Measurements from ENCODE around the gene NUCB2. TPM values are rescaled to one million over a fixed set of nuclear protein-coding genes. Genes with fewer than 3 reads are reported as not detected.
"Not testable (repeated sequence)": the region's sequence is repeated elsewhere in the genome, so short reads cannot be mapped to it uniquely, and the experiment has no call there.

NUCB2 gene
- polyA plus RNA-seq (ENCODE audit: insufficient read length in 12 of 12), result 10 to 100 TPM in 11 of 12 donors, not detected in 1; 45.6 to 96.8 (median 62.2) TPM
- long read RNA-seq, donor 1, transcript NUCB2-208 (14 exons, 2,274 nt), result major isoform, 6 of 53 reads
- long read RNA-seq, donor 1, partial matches to known transcripts, result 46 of 53 reads
- long read RNA-seq, donor 1, other reads (novel, unspliced or antisense), result 0 of 53 reads
- long read RNA-seq, donor 2, partial matches to known transcripts, result 28 of 32 reads
- long read RNA-seq, donor 2, other reads (novel, unspliced or antisense), result 0 of 32 reads
- long read RNA-seq, donor 3, partial matches to known transcripts, result 13 of 15 reads
- long read RNA-seq, donor 3, other reads (novel, unspliced or antisense), result 0 of 15 reads
- long read RNA-seq, donor 4, partial matches to known transcripts, result 8 of 8 reads
- long read RNA-seq, donor 4, other reads (novel, unspliced or antisense), result 0 of 8 reads
- long read RNA-seq, donor 5, result 0 reads
- long read RNA-seq, donor 6, partial matches to known transcripts, result 23 of 25 reads
- long read RNA-seq, donor 6, other reads (novel, unspliced or antisense), result 0 of 25 reads
- long read RNA-seq, donor 7, partial matches to known transcripts, result 11 of 12 reads
- long read RNA-seq, donor 7, other reads (novel, unspliced or antisense), result 0 of 12 reads
- long read RNA-seq, donor 8, partial matches to known transcripts, result 28 of 34 reads
- long read RNA-seq, donor 8, other reads (novel, unspliced or antisense), result 0 of 34 reads
- long read RNA-seq, donor 9, transcript NUCB2-208 (14 exons, 2,274 nt), result major isoform, 7 of 33 reads
- long read RNA-seq, donor 9, partial matches to known transcripts, result 26 of 33 reads
- long read RNA-seq, donor 9, other reads (novel, unspliced or antisense), result 0 of 33 reads
- long read RNA-seq, donor 10, partial matches to known transcripts, result 36 of 40 reads
- long read RNA-seq, donor 10, other reads (novel, unspliced or antisense), result 0 of 40 reads
- long read RNA-seq, donor 11, transcript NUCB2-208 (14 exons, 2,274 nt), result major isoform, 7 of 48 reads
- long read RNA-seq, donor 11, partial matches to known transcripts, result 40 of 48 reads
- long read RNA-seq, donor 11, other reads (novel, unspliced or antisense), result 0 of 48 reads

DNA sequence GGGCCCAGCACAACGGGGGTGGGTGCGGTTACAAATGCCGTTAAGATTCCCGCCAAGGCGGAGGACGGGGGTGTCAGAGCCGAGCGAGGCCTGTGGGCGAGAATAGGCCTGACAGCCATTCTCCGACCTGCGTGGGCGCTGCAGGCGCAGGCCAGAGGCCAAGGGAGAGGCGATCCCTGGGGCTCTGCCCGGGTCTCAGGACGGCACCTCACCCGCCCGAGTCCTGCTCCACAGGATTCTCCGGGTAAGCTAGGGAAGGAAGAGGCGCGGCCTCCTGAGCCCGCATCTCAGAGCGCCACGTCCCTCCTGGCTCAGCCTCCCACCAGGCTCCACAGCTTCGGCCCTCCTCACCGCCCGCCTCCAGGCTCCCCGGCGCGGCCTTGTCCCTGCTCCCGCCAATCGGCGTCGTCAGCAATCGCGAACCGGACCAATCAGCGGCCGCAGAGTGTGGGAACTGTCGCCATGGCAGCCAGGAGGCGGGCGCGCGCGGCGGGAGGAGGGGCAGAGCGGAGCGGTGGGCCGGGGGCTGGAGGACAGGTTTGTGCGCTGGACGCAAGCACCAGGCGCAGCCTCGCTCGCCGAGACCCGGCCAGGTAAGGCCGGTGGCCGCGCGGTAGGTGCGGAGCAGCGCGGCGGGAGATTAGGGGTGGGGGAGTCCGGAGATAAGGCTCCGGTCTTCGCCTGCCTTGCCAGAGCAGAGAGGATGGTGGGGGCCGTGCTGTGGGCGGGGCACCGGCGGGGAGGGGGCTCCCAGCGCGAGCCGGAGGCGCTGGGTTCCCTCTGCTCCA lies at the start of gene NUCB2:
Gene NUCB2 (plus strand): TSS at position 504 of the 788 bp plus-strand sequence. CDS start 18,585 bp downstream, outside the sequence.
- peak; percentile 97 for DNase-seq

DNA sequence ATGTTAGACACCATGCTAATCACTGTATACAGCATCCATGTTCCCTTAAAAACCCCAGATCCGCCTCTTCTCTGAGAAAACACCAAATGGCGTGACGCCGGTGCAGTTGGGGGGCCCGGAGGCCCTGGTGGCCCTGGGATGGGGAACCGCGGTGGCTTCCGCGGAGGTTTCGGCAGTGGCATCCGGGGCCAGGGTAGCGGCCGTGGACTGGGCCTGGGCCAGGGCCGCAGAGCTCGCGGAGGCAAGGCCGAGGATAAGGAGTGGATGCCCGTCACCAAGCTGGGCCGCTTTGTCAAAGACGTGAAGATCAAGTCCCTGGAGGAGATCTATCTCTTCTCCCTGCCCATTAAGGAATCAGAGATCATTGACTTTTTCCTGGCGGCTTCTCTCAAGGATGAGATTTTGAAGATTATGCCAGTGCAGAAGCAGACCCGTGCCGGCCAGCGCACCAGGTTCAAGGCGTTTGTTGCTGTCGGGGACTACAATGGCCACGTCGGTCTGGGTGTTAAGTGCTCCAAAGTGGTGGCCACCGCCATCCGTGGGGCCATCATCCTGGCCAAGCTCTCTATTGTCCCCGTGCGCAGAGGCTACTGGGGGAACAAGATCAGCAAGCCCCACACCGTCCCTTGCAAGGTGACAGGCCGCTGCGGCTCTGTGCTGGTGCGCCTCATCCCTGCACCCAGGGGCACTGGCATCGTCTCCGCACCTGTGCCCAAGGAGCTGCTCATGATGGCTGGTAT lies 48.2 kb upstream of the NUCB2 start:
- DNase-seq, result not testable (repeated sequence)

DNA sequence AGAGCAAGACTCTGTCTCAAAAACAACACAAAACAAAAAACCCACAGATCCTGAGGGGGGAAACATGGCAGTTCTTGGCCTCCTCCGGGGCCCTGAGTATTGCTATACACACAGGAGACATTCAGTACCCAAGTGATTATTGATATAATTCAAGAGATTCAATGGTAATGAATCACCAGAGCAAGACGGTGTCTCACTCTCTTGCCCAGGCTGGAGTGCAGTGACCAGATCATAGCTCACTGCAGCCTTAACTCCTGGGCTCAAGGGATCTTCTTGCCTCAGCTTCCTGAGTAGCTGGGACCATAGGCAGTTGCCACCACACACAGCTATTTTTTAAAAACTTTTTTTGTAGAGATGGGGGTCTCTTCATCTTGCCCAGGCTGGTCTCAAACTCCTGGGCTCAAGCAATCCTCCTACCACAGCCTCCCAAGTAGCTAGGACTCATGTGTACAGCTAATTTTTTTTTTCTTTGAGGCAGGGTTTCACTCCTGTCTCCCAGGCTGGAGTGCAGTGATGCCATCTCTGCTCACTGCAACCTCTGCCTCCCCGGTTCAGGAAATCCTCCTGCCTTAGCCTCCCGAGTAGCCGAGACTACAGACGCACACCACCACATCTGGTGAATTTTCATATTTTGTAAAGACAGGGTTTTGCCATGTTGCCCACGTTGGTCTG lies 46.9 kb upstream of the NUCB2 start:
- DNase-seq, result no peak

DNA sequence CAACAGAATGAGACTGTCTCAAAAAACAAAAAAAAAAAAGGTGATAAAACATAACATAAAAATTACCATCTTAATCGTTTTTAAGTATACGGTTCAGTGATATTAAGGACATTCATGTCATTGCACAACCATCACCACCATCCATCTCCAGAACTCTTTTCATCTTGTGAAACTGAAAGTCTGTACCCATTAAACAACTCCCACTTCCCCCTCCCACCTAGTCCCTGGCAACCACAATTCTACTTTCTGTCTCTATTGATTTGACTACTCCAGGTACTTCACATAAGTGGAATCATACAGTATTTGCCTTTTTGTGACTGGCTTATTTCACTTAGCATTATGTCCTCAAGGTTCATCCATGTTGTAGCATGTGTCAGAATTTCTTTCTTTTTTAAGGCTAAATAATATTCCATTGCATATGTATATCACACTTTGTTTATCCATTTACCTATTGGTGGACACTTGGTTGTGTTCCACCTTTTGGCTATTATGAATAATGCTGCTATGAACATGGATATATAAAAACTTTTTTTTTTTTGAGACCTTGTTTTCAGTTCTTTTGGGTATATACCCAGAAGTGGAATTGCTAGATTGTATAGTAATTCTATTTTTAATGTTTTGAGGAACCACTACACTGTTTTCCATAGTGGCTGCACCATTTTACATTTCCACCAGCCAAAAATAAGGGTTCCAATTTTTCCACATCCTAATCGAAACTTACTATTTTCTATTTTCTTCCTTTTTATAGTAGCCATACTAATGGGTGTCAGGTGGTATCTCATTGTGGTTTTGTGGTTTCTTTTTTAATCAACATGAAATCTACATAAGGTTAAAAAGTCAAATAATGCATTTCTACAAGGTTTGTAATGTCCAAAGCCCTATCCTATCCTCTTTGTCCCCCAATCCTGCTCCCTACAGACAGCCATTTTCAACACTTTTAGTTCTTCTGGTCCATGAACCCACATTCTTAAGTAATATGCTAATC lies 45.4 kb upstream of the NUCB2 start:
- DNase-seq, result no peak

DNA sequence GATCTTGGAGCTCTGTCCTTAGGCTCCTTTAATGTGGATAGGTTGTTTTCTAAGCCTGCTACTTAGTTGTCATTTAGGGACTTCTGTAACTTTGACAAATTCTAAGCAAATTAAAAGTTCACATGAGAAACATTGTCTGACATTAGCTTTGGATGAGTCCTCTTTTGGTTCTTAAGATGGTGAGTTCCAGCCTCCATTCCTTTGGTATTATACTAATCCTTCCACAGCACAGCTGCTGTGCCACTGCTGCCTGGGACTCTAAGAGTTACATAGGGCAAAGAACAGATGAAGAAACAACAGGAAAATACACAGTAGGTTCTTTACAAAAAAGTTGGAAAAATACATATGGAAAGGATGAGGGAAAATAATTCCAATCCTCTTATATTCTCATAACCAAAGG lies 43.4 kb upstream of the NUCB2 start:
- DNase-seq, result no peak

DNA sequence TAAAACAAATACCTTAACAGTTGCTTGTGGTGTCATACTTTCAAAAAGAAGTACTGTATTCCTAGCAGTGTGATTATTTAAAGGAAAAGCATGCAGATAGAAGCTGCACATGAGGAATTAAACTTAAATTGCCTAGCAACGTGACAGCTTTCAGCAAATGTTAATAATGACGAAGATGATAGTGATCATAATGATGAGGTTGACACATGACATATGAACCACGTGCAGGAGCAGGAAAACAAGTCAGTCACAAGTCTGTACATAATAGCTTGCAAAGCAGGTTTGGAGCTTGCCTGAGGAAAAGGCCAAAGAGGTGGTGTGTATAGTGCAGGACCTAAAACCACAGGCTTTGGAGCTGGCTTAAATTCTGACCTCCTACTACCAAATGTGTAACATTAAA lies 38.2 kb upstream of the NUCB2 start:
- DNase-seq, result no peak

DNA sequence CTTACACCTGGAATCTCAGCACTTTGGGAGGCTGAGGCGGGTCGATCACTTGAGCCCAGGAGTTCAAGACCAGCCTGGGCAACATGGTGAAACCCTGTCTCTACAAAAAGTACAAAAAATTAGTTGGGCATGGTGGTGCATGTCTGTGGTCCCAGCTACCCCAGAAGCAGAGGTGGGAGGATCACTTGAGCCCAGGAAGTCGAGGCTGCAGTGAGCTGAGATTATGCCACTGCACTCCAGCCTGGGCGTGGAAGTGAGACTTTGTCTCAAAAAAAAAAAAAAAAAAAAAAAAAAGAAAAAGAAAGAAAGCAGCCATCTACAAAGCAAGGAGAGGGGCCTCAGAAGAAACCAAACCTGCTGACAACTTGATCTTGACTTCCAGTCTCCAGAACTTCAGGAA lies 36.6 kb upstream of the NUCB2 start:
- not testable (repeated sequence) for DNase-seq

DNA sequence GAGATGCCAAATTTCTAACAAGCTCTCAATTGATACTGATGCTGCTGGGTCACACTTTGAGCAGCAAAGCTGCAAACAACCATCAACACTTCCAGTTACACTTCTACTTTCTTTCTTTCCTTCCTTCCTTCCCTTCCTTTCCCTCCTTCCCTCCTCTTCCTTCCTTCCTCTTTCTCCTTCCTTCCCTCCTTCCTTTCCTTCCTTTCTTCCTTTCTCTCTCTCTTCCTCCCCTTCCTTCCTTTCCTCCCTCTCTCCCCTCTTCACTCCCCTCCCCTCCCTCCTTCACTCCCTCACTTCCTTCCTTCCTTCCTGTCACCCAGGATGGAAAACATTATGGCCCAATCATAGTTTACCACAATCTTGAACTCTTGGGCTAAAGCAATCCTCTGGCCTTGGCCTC lies 35.8 kb upstream of the NUCB2 start:
- DNase-seq, result no peak

DNA sequence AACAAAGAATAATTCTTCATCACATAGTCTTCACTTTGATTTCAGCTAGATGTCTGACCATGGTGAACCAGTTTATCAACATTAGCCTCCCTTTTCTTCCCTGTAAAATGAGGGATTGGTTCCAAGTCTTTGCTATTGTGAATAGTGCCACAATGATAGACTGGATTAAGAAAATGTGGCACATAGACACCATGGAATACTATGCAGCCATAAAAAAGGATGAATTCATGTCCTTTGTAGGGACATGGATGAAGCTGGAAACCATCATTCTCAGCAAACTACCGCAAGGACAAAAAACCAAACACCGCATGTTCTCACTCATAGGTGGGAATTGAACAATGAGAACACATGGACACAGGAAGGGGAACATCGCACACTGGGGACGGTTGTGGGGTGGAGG lies 33.6 kb upstream of the NUCB2 start:
- not testable (repeated sequence) for DNase-seq

DNA sequence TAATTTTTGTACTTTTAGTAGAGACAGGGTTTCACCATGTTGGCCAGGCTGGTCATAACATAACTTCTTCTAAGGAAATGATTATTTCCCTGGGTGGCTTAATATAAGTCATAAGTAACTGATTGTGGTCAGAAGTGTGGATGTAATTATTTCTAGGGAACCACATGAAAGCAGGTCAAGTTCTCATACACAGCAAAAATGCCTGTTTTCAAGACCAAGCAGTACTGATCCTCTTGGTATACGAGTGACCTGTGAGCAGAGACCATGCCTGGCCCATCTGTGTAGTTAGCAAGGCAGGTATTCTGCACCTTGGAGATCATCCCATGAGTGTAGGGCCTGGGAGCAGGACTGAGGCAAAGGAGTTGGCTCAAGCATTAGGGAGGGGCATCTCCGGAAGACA lies 32.5 kb upstream of the NUCB2 start:
- DNase-seq, result no peak

DNA sequence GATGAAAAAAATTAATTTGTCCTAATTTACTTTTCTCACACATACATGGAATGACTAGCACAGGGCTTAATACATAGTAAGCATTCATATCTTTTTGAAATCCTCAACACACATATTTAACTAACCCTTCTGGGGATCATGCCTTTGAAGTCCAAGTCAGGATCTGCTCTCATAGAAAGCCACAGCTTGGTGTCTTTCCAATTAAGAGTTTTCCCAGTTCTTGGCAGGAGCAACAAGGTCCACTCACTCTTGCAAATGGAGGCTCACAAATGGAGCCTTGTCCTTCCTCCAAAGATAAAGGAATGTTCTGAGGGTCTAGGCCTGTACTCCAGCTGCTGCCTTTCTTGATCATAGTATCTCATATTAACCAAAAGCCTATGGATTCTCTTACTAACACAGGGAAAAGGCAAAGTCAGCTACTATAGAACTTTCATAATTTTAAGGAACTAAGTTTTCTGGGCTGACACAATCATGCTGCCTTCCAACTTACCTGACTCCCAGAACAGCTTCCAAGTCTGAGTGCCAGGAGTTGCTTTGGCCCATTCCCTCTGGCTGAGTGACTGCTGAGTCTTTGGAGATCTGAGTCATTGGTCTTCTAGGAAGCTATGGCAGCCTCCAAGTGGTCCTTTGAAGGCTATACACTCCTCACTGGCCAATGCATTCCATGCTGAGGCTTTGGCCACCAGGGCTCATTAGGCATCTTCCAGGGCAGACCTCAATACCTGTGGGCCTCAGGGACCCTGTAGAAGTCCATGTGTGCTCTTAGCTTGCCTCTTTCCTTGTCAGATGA lies 25.8 kb upstream of the NUCB2 start:
- DNase-seq, result no peak

DNA sequence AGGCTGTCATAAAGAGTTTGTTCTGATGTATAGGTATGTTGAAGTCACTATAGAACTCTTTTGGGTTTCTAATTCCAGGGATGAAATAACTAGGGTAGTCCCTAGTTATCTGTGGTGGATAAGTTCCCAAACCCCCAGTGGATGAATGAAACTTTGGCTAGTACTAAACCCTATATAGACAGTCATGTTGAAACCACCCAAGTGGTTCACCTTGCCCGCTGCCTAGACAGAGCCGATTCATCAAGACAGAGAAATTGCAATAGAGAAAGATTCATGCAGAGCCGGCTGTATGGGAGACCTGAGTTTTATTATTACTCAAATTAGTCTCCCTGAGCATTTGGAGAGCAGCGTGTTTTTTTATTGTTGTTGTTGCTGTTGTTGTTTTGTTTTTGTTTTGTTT lies 23.8 kb upstream of the NUCB2 start:
- DNase-seq, result no peak

DNA sequence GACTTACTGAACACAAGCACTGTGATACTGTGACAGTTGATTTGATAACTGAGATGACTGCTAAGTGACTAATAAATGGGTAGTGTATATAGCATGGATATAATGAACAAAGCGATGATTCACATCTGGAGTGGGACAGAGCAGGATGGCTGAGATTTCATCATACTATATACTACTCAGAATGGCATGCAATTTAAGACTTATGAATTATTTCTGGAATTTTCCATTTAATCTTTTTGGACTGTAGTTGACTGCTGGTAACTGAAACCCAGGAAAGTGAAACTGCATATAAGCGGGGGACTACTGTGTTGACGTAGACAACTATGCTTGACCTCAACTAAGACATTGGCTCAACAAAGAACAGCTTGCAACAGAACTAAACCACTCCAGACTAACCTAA lies 20.0 kb upstream of the NUCB2 start:
- DNase-seq, result no peak

DNA sequence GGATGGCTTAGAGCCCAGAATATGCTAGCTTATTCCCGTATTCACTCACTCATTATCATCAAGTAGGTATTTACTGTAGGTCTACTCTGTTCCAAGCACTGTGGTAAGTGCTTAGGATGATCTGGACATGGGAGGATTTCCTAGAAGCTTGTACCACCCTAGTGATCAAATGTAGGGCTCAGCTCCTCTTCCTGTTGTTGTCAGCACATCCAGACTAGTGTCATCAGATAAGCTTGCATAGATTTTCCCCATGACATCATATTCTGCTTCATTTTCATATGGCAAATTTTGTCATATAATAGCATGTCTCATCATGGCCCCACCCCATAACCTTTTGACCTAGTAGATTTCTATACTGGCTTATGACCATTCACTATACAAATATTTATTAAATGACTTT lies 19.3 kb upstream of the NUCB2 start:
- DNase-seq, result no peak

DNA sequence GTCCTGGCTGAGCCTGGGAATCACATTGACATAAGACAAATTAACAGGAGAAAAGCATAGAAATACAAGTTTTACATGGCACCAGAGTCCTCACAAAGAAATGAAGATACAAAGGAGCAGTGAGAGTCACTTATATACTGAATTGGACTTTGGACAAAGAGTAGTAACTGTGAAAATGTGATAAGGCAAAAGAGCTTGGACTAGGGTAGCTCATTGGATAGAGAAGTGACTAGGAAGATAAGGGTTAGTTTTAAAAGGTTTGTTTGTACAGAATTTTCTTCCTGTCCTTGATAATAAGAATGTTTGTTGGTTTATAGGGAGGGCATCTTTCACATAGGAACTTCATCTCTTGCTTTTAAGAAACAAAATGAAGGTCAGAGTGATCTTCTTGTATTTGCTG lies 17.9 kb upstream of the NUCB2 start:
- no peak for DNase-seq

DNA sequence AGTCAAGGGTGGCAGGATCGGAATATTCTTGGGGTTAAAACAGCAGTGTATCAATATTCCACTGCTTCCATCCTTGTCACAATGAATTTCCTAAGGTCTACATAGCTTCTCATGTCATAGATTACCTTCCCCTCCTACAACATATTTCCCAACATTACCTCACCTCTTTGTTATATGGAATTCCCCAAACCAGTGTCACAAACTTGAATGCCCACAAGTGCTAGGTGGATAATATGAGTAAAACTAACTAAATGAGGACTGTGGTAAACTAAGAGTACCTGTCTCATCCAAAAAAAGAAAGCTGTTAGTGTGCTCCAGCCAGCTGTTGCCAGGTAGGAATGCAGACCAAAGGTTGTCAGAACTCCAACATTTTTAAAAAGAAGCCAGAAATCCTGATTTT lies 17.0 kb upstream of the NUCB2 start:
- no peak for DNase-seq

DNA sequence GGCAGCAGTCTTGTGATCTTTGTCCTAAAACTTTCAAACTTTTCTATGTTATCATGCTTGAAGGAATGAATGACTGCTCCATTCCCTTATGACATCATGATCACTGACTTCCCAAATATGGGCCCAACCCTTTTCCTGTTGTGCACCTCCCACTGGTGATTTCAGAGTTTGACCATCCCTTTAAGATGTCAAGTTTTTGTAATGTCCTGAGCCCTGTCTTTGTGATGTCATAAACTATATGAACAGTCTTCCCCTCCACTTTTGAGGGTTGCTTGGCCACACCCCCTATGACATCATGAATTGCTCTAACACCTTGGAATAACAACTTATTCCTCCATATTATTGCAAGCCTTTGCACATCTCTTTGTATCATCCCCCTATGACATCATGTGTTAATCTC lies 16.5 kb upstream of the NUCB2 start:
- DNase-seq, result no peak

DNA sequence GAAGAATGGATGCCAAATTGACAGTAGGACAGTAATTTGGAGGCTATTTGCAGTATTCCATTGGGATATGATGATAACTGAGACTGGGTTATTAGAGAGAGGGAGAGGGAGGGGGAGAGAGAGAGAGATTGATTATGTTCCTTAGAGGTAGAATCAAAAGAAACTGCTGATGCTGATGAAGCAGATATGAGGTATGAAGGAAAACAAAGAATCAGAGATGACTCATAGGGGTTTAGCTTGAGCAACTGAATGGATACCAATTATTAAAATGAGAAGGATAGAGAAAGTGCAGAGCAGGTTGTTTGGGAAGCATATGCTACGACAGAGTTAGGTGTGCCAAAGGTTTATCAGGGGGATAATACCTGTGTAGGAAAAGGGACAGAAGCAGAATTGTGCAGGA lies 12.8 kb upstream of the NUCB2 start:
- no peak for DNase-seq
